SH-SY5Y (cell line): Measurements from ENCODE around the gene PRKCB.

Experiments
- GATA2 ChIP-seq: IDR thresholded peaks from 2 replicates; pipeline ENCODE4 v1.6.1; 2011; ENCODE audit warnings: mild to moderate bottlenecking, low read depth, low read length
- GATA3 ChIP-seq: IDR thresholded peaks from 2 replicates; pipeline ENCODE4 v1.6.1; 2011; ENCODE audit warnings: low read depth, mild to moderate bottlenecking, low read length, moderate library complexity

DNA sequence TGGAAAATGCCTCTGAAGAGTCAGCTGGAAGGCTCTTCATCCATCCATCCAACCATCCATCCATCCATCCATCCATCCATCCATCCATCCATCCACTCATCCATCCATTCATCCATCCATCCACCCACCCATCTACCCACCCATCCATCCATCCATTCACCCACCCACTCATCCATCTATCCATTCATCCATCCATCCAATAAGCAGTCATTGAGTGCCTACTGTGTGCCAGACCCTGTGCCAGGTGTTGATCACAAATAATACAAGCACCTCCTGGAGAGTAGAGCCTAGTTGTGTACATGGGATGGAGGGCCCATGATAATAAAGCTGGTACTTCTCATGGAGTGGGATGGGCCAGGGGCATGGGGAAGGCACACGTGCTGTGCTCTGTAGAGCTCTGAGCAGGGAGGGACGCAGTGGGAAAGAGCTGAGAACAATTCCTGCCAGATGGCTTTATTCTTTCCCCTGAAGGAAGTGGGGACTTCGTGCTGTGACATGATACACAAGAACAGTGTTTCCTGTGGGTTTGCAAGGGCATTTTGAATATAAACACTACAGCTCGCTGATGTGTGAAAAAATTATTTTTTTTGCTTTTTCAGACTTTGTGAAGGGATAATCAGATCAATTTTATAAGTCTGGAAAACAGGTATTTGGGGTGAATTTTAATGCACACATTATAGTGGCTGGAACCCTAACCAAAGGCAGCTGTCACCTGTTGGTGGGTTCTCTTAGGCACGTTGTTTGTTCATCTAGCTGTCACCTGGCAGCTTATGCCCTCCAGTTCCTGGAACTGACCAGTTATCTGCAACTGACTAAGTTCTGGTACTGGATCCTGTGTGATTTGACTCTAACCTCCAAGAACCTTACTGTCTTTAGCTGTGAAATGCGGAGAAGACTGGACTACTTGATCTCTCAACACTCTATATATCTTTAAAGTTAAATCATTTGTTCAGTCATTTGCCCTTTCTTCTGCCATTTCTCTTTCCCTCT lies 61.3 kb downstream of the PRKCB start:
- TF ChIP-seq GATA3 = no peak
- TF ChIP-seq GATA2 = no peak
